Measurements from ENCODE around the gene SNRPA. TPM values are rescaled to one million over a fixed set of nuclear protein-coding genes. Genes with fewer than 3 reads are reported as not detected.

Gene SNRPA
- total and polyA plus RNA-seq, 7 donors: 19.2 to 76.1 (median 52.3) TPM

DNA sequence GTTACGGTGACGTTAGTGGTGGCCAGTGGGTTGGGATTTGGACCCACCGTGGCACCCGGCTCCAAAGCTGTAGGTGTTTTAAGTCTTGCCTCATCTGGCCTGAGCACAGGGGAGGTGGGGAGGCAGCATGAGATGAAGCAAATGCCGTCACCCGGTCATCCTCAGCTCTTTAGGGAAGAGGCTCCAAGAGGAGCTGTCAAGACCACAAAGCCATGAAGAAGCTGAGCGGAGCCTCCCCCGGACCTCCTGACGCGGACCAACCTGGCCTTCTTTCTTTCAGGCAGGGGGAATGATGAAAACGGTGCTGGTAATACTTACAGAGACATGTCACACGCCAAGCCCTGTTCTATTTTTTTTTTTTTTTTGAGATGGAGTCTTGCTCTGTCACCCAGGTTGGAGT is 8.1 kb upstream of the SNRPA start:
- intact Hi-C loops (cut with DNase I): no loop called here
- Histone ChIP-seq H3K27ac (no peak overlapping the region), H3K4me1 (peaks cover 0 to 16% (median 0%) of the 10 kb centered on the region in 4 donors), H3K36me3 (peaks cover 0 to 25% (median 16%) of the 10 kb centered on the region in 4 donors), H3K9me3 (no peaks in the 10 kb centered on the region), H3K27me3 (no peaks in the 10 kb centered on the region), H3K4me3 (no peak overlapping the region)
- 94% methylated on average over 12 of the region's 12 CpGs for WGBS, 2 donors
- DNase-seq: no peak
- TF ChIP-seq POLR2A (IDR thresholded peaks at IDR 0.05) (no peak), POLR2AphosphoS5 (IDR thresholded peaks at IDR 0.05) (no peak), EP300 (IDR thresholded peaks at IDR 0.05) (no peak)
- TF ChIP-seq, protein P1, sequence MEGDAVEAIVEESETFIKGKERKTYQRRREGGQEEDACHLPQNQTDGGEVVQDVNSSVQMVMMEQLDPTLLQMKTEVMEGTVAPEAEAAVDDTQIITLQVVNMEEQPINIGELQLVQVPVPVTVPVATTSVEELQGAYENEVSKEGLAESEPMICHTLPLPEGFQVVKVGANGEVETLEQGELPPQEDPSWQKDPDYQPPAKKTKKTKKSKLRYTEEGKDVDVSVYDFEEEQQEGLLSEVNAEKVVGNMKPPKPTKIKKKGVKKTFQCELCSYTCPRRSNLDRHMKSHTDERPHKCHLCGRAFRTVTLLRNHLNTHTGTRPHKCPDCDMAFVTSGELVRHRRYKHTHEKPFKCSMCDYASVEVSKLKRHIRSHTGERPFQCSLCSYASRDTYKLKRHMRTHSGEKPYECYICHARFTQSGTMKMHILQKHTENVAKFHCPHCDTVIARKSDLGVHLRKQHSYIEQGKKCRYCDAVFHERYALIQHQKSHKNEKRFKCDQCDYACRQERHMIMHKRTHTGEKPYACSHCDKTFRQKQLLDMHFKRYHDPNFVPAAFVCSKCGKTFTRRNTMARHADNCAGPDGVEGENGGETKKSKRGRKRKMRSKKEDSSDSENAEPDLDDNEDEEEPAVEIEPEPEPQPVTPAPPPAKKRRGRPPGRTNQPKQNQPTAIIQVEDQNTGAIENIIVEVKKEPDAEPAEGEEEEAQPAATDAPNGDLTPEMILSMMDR (IDR thresholded peaks at IDR 0.05): no peak

DNA sequence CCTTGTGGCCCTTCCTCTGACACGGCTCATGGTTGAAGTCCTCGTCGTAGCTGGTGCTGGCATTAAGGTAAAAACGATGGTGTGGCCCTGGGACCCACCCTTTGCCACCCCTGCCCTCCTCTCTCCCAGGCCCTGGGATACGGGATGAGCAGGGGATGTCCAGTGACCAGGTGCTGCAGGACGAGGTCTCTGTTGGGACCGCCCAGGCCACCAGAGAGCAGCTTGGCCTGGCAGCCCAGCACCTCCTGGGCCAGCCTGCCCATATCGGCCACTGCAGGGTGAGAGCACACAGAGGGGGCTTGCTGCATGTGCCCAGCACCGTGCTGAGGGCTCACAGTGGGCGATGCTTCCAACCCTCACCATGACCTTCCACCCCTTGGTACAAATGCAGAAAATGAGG is 7.1 kb upstream of the SNRPA start:
- intact Hi-C loops (cut with DNase I): no loop called here
- 90 to 93% methylated on average over 10 of the region's 10 CpGs for WGBS, 2 donors
- H3K27me3 ChIP-seq: no peaks in the 10 kb centered on the region
- no peak overlapping the region for H3K27ac ChIP-seq
- no peak for TF ChIP-seq POLR2AphosphoS5 (IDR thresholded peaks at IDR 0.05)
- TF ChIP-seq EP300 (IDR thresholded peaks at IDR 0.05): no peak
- TF ChIP-seq, protein P1 (IDR thresholded peaks at IDR 0.05): no peak
- no peak for TF ChIP-seq POLR2A (IDR thresholded peaks at IDR 0.05)
- no peak overlapping the region for H3K4me3 ChIP-seq
- peaks cover 0 to 26% (median under 1%) of the 10 kb centered on the region in 4 donors for H3K4me1 ChIP-seq
- DNase-seq: no peak
- peaks cover 0 to 17% (median 11%) of the 10 kb centered on the region in 4 donors for H3K36me3 ChIP-seq
- no peaks in the 10 kb centered on the region for H3K9me3 ChIP-seq

DNA sequence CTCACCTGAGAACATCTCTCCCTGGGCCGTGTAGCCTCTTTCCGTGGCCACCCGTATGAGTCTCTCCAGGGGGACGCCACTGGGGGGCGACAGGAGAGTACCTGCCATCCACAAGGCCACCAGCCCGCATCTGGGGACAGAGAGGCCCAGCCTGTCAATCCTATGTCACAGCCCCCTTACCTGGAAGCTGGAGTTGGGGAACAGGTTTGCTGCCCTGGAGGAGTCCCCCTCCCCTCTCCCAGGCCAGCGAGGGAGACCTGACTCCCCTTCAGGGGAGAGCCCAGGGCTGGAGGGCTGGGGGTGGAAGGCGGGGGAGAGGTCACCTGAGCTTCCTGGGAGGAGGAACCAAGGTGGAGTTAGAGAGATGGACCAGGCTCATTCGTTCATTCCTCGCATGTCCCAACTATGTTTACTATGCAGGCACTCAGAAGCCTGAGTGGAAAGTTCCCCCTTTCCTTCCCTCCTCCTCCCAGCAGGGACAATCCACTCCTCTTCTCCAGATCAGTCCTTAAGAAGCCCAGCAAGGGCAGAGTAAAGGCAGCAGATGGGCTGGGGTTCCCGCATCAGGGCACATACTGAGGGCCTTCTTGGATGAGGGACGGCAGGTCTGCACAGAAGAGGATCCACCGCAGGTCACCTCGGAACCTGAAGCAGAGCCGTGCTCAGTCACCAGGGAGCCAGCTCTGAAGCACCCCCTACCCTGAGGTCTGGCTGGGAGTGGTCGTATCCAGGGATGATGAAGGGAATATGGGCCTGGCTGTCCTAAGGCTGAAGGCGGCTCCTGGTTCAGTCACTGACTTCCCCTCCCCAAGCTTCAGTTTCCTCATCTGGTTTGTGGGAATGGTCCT is 6.2 kb upstream of the SNRPA start:
- WGBS, 2 donors: 80 to 82% methylated on average over 17 of the region's 17 CpGs
- TF ChIP-seq, protein P1 (IDR thresholded peaks at IDR 0.05): no peak
- TF ChIP-seq EP300 (IDR thresholded peaks at IDR 0.05): no peak
- no peak for TF ChIP-seq POLR2A (IDR thresholded peaks at IDR 0.05)
- no peak for TF ChIP-seq POLR2AphosphoS5 (IDR thresholded peaks at IDR 0.05)
- DNase-seq: no peak
- H3K4me3 ChIP-seq: no peak overlapping the region
- no peaks in the 10 kb centered on the region for H3K27me3 ChIP-seq
- intact Hi-C loops (cut with DNase I): no loop called here
- no peaks in the 10 kb centered on the region for H3K9me3 ChIP-seq
- peaks cover 0 to 9% (median 5%) of the 10 kb centered on the region in 4 donors for H3K36me3 ChIP-seq
- peaks cover 0 to 34% (median 9%) of the 10 kb centered on the region in 4 donors for H3K4me1 ChIP-seq
- H3K27ac ChIP-seq: peak overlapping the region in 3 of 4 donors; percentile 10 to 31 (median 17)

DNA sequence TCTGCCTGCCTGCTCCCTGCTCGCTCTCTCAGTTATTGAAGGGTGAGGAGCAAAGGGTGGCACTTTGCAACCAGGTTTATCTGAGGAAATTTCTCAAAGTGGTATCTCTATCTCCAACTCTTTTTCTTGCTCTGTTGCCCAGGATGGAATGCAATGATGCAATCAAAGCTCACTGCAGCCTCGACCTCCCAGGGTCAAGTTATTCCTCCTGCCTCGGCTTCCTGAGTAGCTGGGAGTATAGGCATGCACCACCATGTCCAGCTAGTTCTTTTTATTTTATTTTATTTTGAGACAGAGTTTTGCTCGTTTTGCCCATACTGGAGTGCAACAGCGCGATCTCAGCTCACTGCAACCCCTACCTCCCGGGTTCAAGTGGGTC is 5.6 kb upstream of the SNRPA start:
- Histone ChIP-seq H3K9me3 (no peaks in the 10 kb centered on the region), H3K4me3 (no peak overlapping the region), H3K27me3 (no peaks in the 10 kb centered on the region), H3K27ac (peak overlapping the region in 3 of 4 donors; percentile 10 to 31 (median 17)), H3K4me1 (peaks cover 0 to 31% (median 12%) of the 10 kb centered on the region in 4 donors), H3K36me3 (peaks cover 0 to 3% (median 1%) of the 10 kb centered on the region in 4 donors)
- WGBS, 2 donors: 84 to 87% methylated on average over 7 of the region's 7 CpGs
- TF ChIP-seq, protein P1 (IDR thresholded peaks at IDR 0.05): no peak
- TF ChIP-seq EP300 (IDR thresholded peaks at IDR 0.05) (no peak), POLR2AphosphoS5 (IDR thresholded peaks at IDR 0.05) (no peak), POLR2A (IDR thresholded peaks at IDR 0.05) (no peak)
- DNase-seq: no peak
- intact Hi-C loops (cut with DNase I): no loop called here
